Smooth muscle cell (in vitro differentiated cells): ENCODE data around the gene ZNF862. TPM values are rescaled to one million over a fixed set of nuclear protein-coding genes. Genes with fewer than 3 reads are reported as not detected.

Experiments
- DNase-seq: peaks from one replicate; lab custom pipeline; 2025; ENCODE audit not compliant: unreplicated experiment; lab: John Stamatoyannopoulos, UW
- H2AFZ ChIP-seq: fragments of 200-600 bp; sonication (generic); 2 replicates; pipeline ENCODE4 v1.6.0; 2016; ENCODE audit warnings: antibody characterized with exemption, low read depth, mild to moderate bottlenecking
- H3F3A ChIP-seq: fragments of 200-600 bp; sonication (generic); 2 replicates; pipeline ENCODE4 v1.6.0; 2017; ENCODE audit warnings: antibody characterized with exemption, low read depth
- H3K27ac ChIP-seq: fragments of 200-600 bp; sonication (generic); 2 replicates; pipeline ENCODE4 v1.5.1; 2016; ENCODE audit warnings: low read depth, mild to moderate bottlenecking
- H3K27me3 ChIP-seq: fragments of 200-600 bp; sonication (generic); 2 replicates; pipeline ENCODE4 v1.6.1; 2016; ENCODE audit warnings: low read depth, mild to moderate bottlenecking
- H3K36me3 ChIP-seq: fragments of 200-600 bp; sonication (generic); 2 replicates; pipeline ENCODE4 v1.5.1; 2016; ENCODE audit warnings: low read depth
- H3K4me1 ChIP-seq: fragments of 200-600 bp; sonication (generic); 2 replicates; pipeline ENCODE4 v1.5.1; 2016; ENCODE audit warnings: low read depth
- H3K4me2 ChIP-seq: fragments of 200-600 bp; sonication (generic); 2 replicates; pipeline ENCODE4 v1.6.0; 2016; ENCODE audit warnings: mild to moderate bottlenecking
- H3K4me3 ChIP-seq: fragments of 200-600 bp; sonication (generic); 2 replicates; pipeline ENCODE4 v1.5.1; 2016; ENCODE audit warnings: mild to moderate bottlenecking
- H3K79me2 ChIP-seq: fragments of 200-600 bp; sonication (generic); 2 replicates; pipeline ENCODE4 v1.6.0; 2016; ENCODE audit warnings: low read depth, mild to moderate bottlenecking
- H3K9ac ChIP-seq: fragments of 200-600 bp; sonication (generic); 2 replicates; pipeline ENCODE4 v1.6.0; 2016; ENCODE audit warnings: low read depth
- H3K9me3 ChIP-seq: fragments of 200-600 bp; sonication (generic); replicated peaks from 2 replicates; pipeline ENCODE4 v1.5.1; 2016; ENCODE audit warnings: low read depth
- H4K20me1 ChIP-seq: fragments of 200-600 bp; sonication (generic); 2 replicates; pipeline ENCODE4 v1.6.0; 2016; ENCODE audit warnings: low read depth
- WGBS: methylation state at CpG from one replicate; pipeline ENCODE4 v1.1.7; 2016; ENCODE audit warnings: low lambda C conversion rate; 5-methylcytosine and 5-hydroxymethylcytosine counted together
- polyA plus RNA-seq: library from polyadenylated mRNA; unstranded; fragments of >200 nt; fragmentation: Nextera tagmentation; extraction: Ambion mirVana; gene quantifications from 2 replicates; pipeline ENCODE4 v1.2.1, GENCODE V29; 2016
- total RNA-seq: library from RNA; depleted of rRNA; stranded (reverse); fragments of >200 nt; gene quantifications from 2 replicates; pipeline ENCODE4 v1.2.3, GENCODE V29; 2014
- TF ChIP-seq, protein P1 (sequence below): fragments of 200-600 bp; sonication (generic); IDR thresholded peaks from 2 replicates; pipeline ENCODE4 v1.5.1; 2017; ENCODE audit warnings: borderline replicate concordance, mild to moderate bottlenecking, antibody characterized with exemption; ENCODE audit not compliant: insufficient read depth, poor library complexity, severe bottlenecking

Gene ZNF862
- total and polyA plus RNA-seq, 2 experiments from 2014 or later = 5.4 to 10.2 TPM

DNA sequence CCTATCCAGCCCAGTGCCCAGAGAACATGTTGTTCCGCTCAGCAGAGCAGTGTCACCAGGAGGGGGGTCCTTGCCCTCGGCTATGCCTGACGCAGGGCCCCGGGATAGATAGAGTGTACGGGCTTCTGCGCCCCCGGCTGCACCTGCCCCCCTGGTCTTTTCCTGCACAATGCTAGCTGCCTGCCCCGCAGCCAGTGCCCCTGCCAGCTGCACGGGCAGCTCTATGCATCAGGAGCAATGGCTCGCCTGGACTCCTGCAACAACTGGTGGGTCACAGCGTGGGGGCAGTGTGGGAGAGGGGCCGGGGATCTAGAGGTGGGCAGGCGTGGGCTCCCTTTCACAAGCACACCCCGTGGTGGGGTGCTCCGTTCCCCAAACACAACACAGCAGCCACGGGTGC lies 31.4 kb upstream of the ZNF862 start:
- no peaks in the 10 kb centered on the region for H3K36me3 ChIP-seq
- no peaks in the 10 kb centered on the region for H3K9me3 ChIP-seq
- no peak overlapping the region for H3K4me2 ChIP-seq
- H2AFZ ChIP-seq = no peak overlapping the region
- 79% methylated on average over 16 of the region's 16 CpGs for WGBS
- H3K4me3 ChIP-seq = no peak overlapping the region
- no peaks in the 10 kb centered on the region for H3F3A ChIP-seq
- H4K20me1 ChIP-seq = no peaks in the 10 kb centered on the region
- peaks cover 8% of the 10 kb centered on the region for H3K27me3 ChIP-seq
- no peaks in the 10 kb centered on the region for H3K4me1 ChIP-seq
- H3K79me2 ChIP-seq = no peaks in the 10 kb centered on the region
- TF ChIP-seq, protein P1, sequence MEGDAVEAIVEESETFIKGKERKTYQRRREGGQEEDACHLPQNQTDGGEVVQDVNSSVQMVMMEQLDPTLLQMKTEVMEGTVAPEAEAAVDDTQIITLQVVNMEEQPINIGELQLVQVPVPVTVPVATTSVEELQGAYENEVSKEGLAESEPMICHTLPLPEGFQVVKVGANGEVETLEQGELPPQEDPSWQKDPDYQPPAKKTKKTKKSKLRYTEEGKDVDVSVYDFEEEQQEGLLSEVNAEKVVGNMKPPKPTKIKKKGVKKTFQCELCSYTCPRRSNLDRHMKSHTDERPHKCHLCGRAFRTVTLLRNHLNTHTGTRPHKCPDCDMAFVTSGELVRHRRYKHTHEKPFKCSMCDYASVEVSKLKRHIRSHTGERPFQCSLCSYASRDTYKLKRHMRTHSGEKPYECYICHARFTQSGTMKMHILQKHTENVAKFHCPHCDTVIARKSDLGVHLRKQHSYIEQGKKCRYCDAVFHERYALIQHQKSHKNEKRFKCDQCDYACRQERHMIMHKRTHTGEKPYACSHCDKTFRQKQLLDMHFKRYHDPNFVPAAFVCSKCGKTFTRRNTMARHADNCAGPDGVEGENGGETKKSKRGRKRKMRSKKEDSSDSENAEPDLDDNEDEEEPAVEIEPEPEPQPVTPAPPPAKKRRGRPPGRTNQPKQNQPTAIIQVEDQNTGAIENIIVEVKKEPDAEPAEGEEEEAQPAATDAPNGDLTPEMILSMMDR = no peak
- no peak overlapping the region for H3K9ac ChIP-seq
- DNase-seq = no peak
- H3K27ac ChIP-seq = no peak overlapping the region

DNA sequence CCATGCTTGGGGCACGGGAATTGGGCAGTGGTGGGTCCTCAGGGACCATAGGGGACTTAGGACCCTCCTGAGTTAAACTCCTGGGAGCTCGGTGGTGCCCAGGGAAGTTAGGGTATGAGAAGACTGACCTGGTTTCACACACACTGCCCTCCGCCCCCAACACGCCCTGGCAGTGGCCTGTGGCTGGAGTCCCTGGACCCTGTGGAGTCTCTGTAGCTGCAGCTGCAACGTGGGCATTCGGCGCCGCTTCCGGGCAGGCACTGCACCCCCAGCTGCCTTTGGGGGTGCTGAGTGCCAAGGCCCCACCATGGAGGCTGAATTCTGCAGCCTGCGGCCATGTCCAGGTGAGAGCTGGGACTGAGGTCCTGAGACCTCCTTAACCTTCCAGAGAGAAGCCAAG lies 29.9 kb upstream of the ZNF862 start:
- Histone ChIP-seq H3K4me1 (no peaks in the 10 kb centered on the region), H3K4me2 (no peak overlapping the region), H3K27me3 (peaks cover 8% of the 10 kb centered on the region), H4K20me1 (no peaks in the 10 kb centered on the region), H3K9me3 (no peaks in the 10 kb centered on the region), H3K4me3 (no peak overlapping the region), H2AFZ (no peak overlapping the region), H3K36me3 (no peaks in the 10 kb centered on the region), H3K27ac (no peak overlapping the region), H3K79me2 (no peaks in the 10 kb centered on the region), H3F3A (no peaks in the 10 kb centered on the region), H3K9ac (no peak overlapping the region)
- DNase-seq = no peak
- 91% methylated on average over 10 of the region's 10 CpGs for WGBS
- TF ChIP-seq, protein P1 = no peak

DNA sequence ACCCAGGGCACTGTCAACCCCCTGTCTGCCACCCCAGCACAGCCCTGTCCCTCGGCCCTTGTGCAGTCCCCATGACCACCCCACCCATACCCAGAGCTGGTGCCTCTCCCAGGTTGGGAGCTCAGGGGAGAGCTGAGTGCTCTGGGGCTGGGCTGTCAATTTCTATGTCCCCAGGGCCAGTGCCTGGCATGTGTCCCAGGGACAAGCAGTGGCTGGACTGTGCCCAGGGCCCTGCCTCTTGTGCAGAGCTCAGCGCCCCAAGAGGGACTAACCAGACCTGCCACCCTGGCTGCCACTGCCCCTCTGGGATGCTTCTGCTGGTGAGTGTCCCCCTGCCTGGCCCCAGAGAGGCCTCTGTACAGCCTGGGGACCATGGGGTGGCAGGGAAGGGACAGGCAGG lies 29.0 kb upstream of the ZNF862 start:
- H3K36me3 ChIP-seq = no peaks in the 10 kb centered on the region
- H3K4me3 ChIP-seq = no peak overlapping the region
- H3K27ac ChIP-seq = no peak overlapping the region
- H3K27me3 ChIP-seq = peaks cover 8% of the 10 kb centered on the region
- H4K20me1 ChIP-seq = no peaks in the 10 kb centered on the region
- H2AFZ ChIP-seq = no peak overlapping the region
- H3F3A ChIP-seq = no peaks in the 10 kb centered on the region
- DNase-seq = no peak
- 94% methylated on average over 2 of the region's 2 CpGs for WGBS
- no peaks in the 10 kb centered on the region for H3K4me1 ChIP-seq
- H3K79me2 ChIP-seq = no peaks in the 10 kb centered on the region
- TF ChIP-seq, protein P1 = no peak
- H3K9me3 ChIP-seq = no peaks in the 10 kb centered on the region
- H3K9ac ChIP-seq = no peak overlapping the region
- H3K4me2 ChIP-seq = no peak overlapping the region

DNA sequence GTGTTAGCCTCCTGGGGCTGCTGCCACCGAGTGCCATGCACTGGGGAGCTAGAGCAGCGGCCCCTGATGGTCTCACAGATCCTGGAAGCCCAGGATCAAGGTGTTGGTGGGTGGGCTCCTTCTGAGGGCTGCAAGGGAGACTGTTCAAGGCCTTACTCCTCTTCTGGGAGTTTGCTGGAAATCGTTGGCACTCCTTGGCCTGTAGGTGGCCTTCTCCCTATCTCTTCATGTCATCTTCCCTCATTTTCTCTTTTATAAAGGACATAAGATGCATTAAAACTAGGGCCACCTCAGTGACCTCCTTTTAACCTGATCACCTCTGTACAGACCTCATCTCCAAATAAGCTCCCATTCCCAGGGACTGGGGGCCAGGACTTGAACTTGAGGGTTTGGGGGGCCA lies 27.0 kb upstream of the ZNF862 start:
- 34% methylated on average over 3 of the region's 3 CpGs for WGBS

More for the DNA sequence above, 27.0 kb upstream of the ZNF862 start:
- Histone ChIP-seq H3K9me3 (no peaks in the 10 kb centered on the region), H3K4me1 (peaks cover 3% of the 10 kb centered on the region), H3K4me3 (no peak overlapping the region), H2AFZ (no peak overlapping the region), H3K36me3 (no peaks in the 10 kb centered on the region), H3F3A (no peaks in the 10 kb centered on the region), H3K27ac (no peak overlapping the region), H3K9ac (no peak overlapping the region), H3K27me3 (peaks cover 3% of the 10 kb centered on the region), H3K79me2 (no peaks in the 10 kb centered on the region), H4K20me1 (no peaks in the 10 kb centered on the region), H3K4me2 (no peak overlapping the region)
- no peak for DNase-seq
- TF ChIP-seq, protein P1 = no peak
